B cell (primary cell): ENCODE results near the gene SLC6A12. TPM values are rescaled to one million over a fixed set of nuclear protein-coding genes. Genes with fewer than 3 reads are reported as not detected.

Experiments
- ATAC-seq: fragments of 200-7000 bp; cut with Tn5 transposase; one replicate; pipeline ENCODE4 v1.10.0; 2021; ENCODE audit warnings: low read depth, mild to moderate bottlenecking, moderate number of reproducible peaks, moderate library complexity
- CTCF ChIA-PET: fragments of 350-600 bp; sonication (Branson Sonifier 250); formaldehyde crosslinking; loops from one replicate; lab custom pipeline; 2021; ENCODE audit warnings: antibody characterized with exemption, inconsistent platforms; lab: Charles Lee
- POLR2A ChIA-PET: fragments of 350-600 bp; sonication (Branson Sonifier 250); formaldehyde crosslinking; loops from one replicate; lab custom pipeline; 2021; ENCODE audit warnings: antibody characterized with exemption; lab: Charles Lee
- DNase-seq: peaks from one replicate; pipeline ENCODE4 v3.0.0; 2013
- H2AFZ ChIP-seq: 2 replicates; pipeline ENCODE4 v1.6.1; 2012; ENCODE audit warnings: mild to moderate bottlenecking, low read depth, low read length; ENCODE audit not compliant: insufficient read depth, poor library complexity, severe bottlenecking
- H3K27ac ChIP-seq, 2 donors: 1 replicate in 1 of 2; 2 replicates in 1 of 2; pipeline ENCODE4 v1.5.1; 2012 to 2013; ENCODE audit warnings: low read length in 2 of 2, mild to moderate bottlenecking in 2 of 2, moderate library complexity in 1 of 2
- H3K27me3 ChIP-seq, 4 experiments: fragments of 200-600 bp in 1 of 4; sonication (generic) in 1 of 4; replicated peaks in 1 of 4; 1 replicate in 2 of 4; 2 replicates in 2 of 4; pipeline versions ENCODE4 v1.6.1 to v1.7.0; 2013 to 2016; ENCODE audit warnings: low read length in 3 of 4, mild to moderate bottlenecking in 2 of 4, mixed read lengths in 1 of 4, moderate library complexity in 1 of 4; ENCODE audit not compliant: insufficient read depth in 4 of 4, control insufficient read depth in 3 of 4; ENCODE audit errors: control extremely low read depth in 1 of 4
- H3K36me3 ChIP-seq, 2 experiments: replicated peaks in 1 of 2; 1 replicate in 1 of 2; 2 replicates in 1 of 2; pipeline versions ENCODE4 v1.6.1 to v1.7.1; 2013; ENCODE audit warnings: low read length in 1 of 2; ENCODE audit not compliant: insufficient read depth in 2 of 2, control insufficient read depth in 1 of 2; ENCODE audit errors: control extremely low read depth in 1 of 2, extremely low read depth in 1 of 2
- H3K4me1 ChIP-seq, 2 donors: fragments of 200-600 bp in 1 of 2; sonication (generic) in 1 of 2; 1 replicate in 1 of 2; 2 replicates in 1 of 2; pipeline versions ENCODE4 v1.5.1 to v1.6.1; 2013 to 2017; ENCODE audit warnings: low read length in 2 of 2; ENCODE audit not compliant: control insufficient read depth in 2 of 2, insufficient read depth in 2 of 2
- H3K4me2 ChIP-seq: replicated peaks from 2 replicates; pipeline ENCODE3; 2012; ENCODE audit warnings: mild to moderate bottlenecking, low read depth, low read length; ENCODE audit not compliant: poor library complexity, severe bottlenecking
- H3K4me3 ChIP-seq, 5 experiments: fragments of 200-600 bp in 1 of 5; sonication (generic) in 1 of 5; 1 replicate in 3 of 5; 2 replicates in 2 of 5; pipeline versions ENCODE4 v1.5.1 to v1.7.0; 2011 to 2016; ENCODE audit warnings: low read length in 4 of 5, mild to moderate bottlenecking in 4 of 5, low read depth in 2 of 5, control low read depth in 1 of 5, moderate library complexity in 1 of 5; ENCODE audit not compliant: insufficient read depth in 1 of 5; ENCODE audit errors: control extremely low read depth in 1 of 5, extremely low read depth in 1 of 5
- H3K79me2 ChIP-seq: fragments of 200-600 bp; sonication (generic); one replicate; pipeline ENCODE4 v1.6.0; 2016; ENCODE audit warnings: low read length; ENCODE audit not compliant: control insufficient read depth, insufficient read depth
- H3K9ac ChIP-seq: fragments of 200-600 bp; sonication (generic); 2 replicates; pipeline ENCODE4 v1.6.1; 2017; ENCODE audit warnings: mild to moderate bottlenecking, low read length, moderate library complexity
- H3K9me3 ChIP-seq, 3 donors: one replicate each; pipeline versions ENCODE4 v1.6.1 to v1.7.1; 2013; ENCODE audit warnings: low read length in 2 of 3; ENCODE audit not compliant: control insufficient read depth in 2 of 3, insufficient read depth in 1 of 3; ENCODE audit errors: control extremely low read depth in 1 of 3
- H4K20me1 ChIP-seq: 2 replicates; pipeline ENCODE4 v1.6.0; 2012; ENCODE audit warnings: mild to moderate bottlenecking, low read length; ENCODE audit not compliant: insufficient read depth, control insufficient read depth, poor library complexity, severe bottlenecking
- H3K27ac Mint-ChIP-seq: one replicate; pipeline ENCODE4 v1.8.0; 2021; ENCODE audit warnings: mixed read lengths
- H3K27me3 Mint-ChIP-seq: one replicate; pipeline ENCODE4 v1.8.0; 2021; ENCODE audit warnings: mixed read lengths
- H3K4me1 Mint-ChIP-seq: one replicate; pipeline ENCODE4 v1.8.0; 2021; ENCODE audit warnings: mixed read lengths
- H3K4me3 Mint-ChIP-seq: one replicate; pipeline ENCODE4 v1.8.0; 2021; ENCODE audit warnings: mixed read lengths
- H3K9me3 Mint-ChIP-seq: one replicate; pipeline ENCODE4 v1.8.0; 2022; ENCODE audit warnings: mixed read lengths; ENCODE audit not compliant: insufficient read depth
- CTCF ChIP-seq: fragments of 200-600 bp; IDR thresholded peaks from one replicate; pipeline ENCODE4 v1.8.0; 2022; ENCODE audit warnings: antibody characterized with exemption, mild to moderate bottlenecking
- EZH2 ChIP-seq: IDR thresholded peaks from 2 replicates; pipeline ENCODE4 v1.6.1; 2012; ENCODE audit warnings: borderline replicate concordance, low read depth, mild to moderate bottlenecking, moderate library complexity, low read length; ENCODE audit not compliant: insufficient read depth, poor library complexity, severe bottlenecking
- WGBS: methylation state at CpG from one replicate; pipeline ENCODE4 v1.1.5; 2013; ENCODE audit warnings: missing lambda C conversion rate; ENCODE audit not compliant: insufficient coverage; 5-methylcytosine and 5-hydroxymethylcytosine counted together
- intact Hi-C: fragments of 100-400 bp; cut with micrococcal nuclease; formaldehyde crosslinking; loops from one replicate; pipeline ENCODE4 v1.10.0; 2022
- polyA plus RNA-seq: library from polyadenylated mRNA; depleted of rRNA; stranded (reverse); fragments of >200 nt; gene quantifications from 2 replicates; pipeline ENCODE4 v1.2.3, GENCODE V29; 2012
- total RNA-seq, 2 donors: library from RNA; stranded (reverse); fragments of 120-200 nt in 1 of 2; gene quantifications; 1 replicate in 1 of 2; 2 replicates in 1 of 2; pipeline versions ENCODE4 v1.2.3 to v1.2.4, GENCODE V29; 2013 to 2022

Gene SLC6A12
- total and polyA plus RNA-seq, 2 donors (not counting 1 experiment from before 2014, with no cell fraction given): 0.06 TPM; not detected in 1

DNA sequence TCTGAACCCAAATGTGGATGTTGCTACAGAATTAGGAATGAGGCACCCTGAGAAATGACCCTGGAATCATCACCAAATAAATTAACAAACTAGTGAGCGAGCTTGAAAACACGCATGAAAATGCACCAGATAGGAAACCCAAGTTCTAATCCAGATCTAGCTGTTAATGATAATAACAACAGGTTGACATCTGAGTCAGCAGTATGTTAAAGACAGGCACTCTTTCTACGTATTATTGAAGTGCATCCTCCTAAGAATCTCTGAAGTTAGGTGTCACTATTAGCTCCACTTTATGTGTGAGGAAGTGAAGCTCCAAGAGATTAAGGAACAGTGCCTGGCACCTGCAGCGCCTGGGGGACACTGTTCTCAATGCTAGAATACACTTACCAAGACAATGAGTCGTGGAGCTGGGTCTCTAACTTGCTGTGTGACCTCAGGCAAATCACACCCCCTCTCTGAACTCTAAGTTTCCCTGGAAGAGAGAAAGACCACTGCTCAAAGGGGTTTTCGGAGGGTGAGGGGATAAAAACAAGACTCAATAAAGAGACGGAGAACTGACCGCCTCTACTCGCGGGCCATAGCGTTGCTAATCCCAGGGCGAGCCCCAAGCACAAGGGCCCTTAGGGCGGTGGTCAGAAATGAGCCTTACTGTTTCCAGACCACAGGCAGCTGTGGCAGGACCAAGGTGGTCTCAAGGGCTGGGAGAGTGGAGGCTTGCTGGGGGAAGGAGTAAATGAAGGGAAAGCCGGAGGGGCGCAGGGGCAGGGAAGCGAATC lies 2.1 kb downstream of the SLC6A12 start:
- H3K27me3 Mint-ChIP-seq: peaks cover 47% of the 10 kb centered on the region
- no peak for ATAC-seq
- TF ChIP-seq CTCF: no peak
- no peak for TF ChIP-seq EZH2
- no peak overlapping the region for H3K27ac Mint-ChIP-seq
- peaks cover 0 to 5% (median 0%) of the 10 kb centered on the region in 3 donors for H3K9me3 ChIP-seq
- H3K36me3 ChIP-seq: no peaks in the 10 kb centered on the region
- peaks cover 3 to 8% of the 10 kb centered on the region in 2 donors for H3K4me1 ChIP-seq
- intact Hi-C loops: no loop called here
- H3K4me3 Mint-ChIP-seq: no peak overlapping the region
- ChIA-PET POLR2A (no interaction called here), CTCF (no interaction called here)
- no peaks in the 10 kb centered on the region for H3K79me2 ChIP-seq
- H3K4me1 Mint-ChIP-seq: peaks cover 10% of the 10 kb centered on the region
- H3K4me2 ChIP-seq: no peak overlapping the region
- no peak overlapping the region for H3K9ac ChIP-seq
- no peak overlapping the region for H2AFZ ChIP-seq
- no peak for DNase-seq
- no peaks in the 10 kb centered on the region for H4K20me1 ChIP-seq
- H3K9me3 Mint-ChIP-seq: no peaks in the 10 kb centered on the region
- H3K27ac ChIP-seq: no peak overlapping the region
- peaks cover 0 to 22% (median 4%) of the 10 kb centered on the region in 4 experiments for H3K27me3 ChIP-seq
- no peak overlapping the region for H3K4me3 ChIP-seq
- 89% methylated on average over 13 of the region's 16 CpGs for WGBS

DNA sequence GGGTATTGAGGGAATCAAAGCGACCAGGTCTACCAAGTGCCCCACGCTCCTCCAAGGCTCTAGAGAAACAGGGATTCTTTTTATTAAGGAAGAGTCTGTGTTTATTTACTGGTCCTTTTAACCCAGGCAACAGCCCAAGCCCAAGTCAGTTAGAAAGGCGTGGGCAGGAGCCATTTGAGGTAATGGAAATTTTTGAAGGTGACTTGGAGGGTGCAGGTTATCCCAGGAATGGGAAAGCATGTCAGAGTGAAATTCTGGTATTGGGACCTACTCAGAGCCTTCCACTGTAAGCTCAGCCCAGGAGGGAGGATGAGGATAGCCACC lies 2.9 kb downstream of the SLC6A12 start:
- Histone ChIP-seq H3K27ac (no peak overlapping the region), H3K27me3 (peaks cover 0 to 26% (median 4%) of the 10 kb centered on the region in 4 experiments), H3K9ac (no peak overlapping the region), H3K9me3 (peaks cover 0 to 8% (median 0%) of the 10 kb centered on the region in 3 donors), H3K4me3 (no peak overlapping the region), H3K4me1 (peaks cover 3 to 8% of the 10 kb centered on the region in 2 donors), H3K4me2 (no peak overlapping the region), H3K36me3 (no peaks in the 10 kb centered on the region), H4K20me1 (no peaks in the 10 kb centered on the region), H2AFZ (no peak overlapping the region), H3K79me2 (no peaks in the 10 kb centered on the region)
- Mint-ChIP-seq H3K27ac (no peak overlapping the region), H3K27me3 (peaks cover 50% of the 10 kb centered on the region), H3K4me3 (no peak overlapping the region), H3K9me3 (no peaks in the 10 kb centered on the region), H3K4me1 (peaks cover 10% of the 10 kb centered on the region)
- POLR2A ChIA-PET: no interaction called here
- TF ChIP-seq CTCF: no peak
- no peak for TF ChIP-seq EZH2
- CTCF ChIA-PET: no interaction called here
- ATAC-seq (no peak), DNase-seq (no peak)
- intact Hi-C loops: no loop called here
- WGBS: 88% methylated on average over 3 of the region's 3 CpGs
